Breast epithelium (tissue), 4 donors: ENCODE measurements around the gene PTGES2. TPM values are rescaled to one million over a fixed set of nuclear protein-coding genes. Genes with fewer than 3 reads are reported as not detected.
"Not testable (repeated sequence)": the region's sequence is repeated elsewhere in the genome, so short reads cannot be mapped to it uniquely, and the experiment has no call there.

Experiments
- DNase-seq, 2 donors: peaks; one replicate each; pipeline ENCODE4 v3.0.0-alpha.2; 2019; ENCODE audit warnings: low spot score in 2 of 2
- H3K27ac ChIP-seq, 2 donors: fragments of 200-600 bp; sonication (generic) in 1 of 2; one replicate each; pipeline ENCODE4 v1.5.1; 2016 to 2019; ENCODE audit warnings: mild to moderate bottlenecking in 1 of 2
- H3K27me3 ChIP-seq, 2 donors: fragments of 200-600 bp; sonication (generic) in 1 of 2; one replicate each; pipeline versions ENCODE4 v1.5.1 to v1.6.0; 2017 to 2019; ENCODE audit warnings: control low read depth in 1 of 2, mild to moderate bottlenecking in 1 of 2
- H3K36me3 ChIP-seq: fragments of 200-600 bp; one replicate; pipeline ENCODE4 v1.5.1; 2019
- H3K4me1 ChIP-seq, 2 donors: fragments of 200-600 bp; sonication (generic); one replicate each; pipeline ENCODE4 v1.5.1; 2016 to 2019; ENCODE audit warnings: control low read depth in 1 of 2
- H3K4me3 ChIP-seq, 3 donors: fragments of 200-600 bp; sonication (generic); 1 replicate in 2 of 3; 2 replicates in 1 of 3; pipeline ENCODE4 v1.5.1; 2016 to 2019; ENCODE audit warnings: mild to moderate bottlenecking in 3 of 3, moderate library complexity in 2 of 3
- H3K9me3 ChIP-seq, 2 donors: fragments of 200-600 bp; sonication (generic) in 1 of 2; one replicate each; pipeline ENCODE4 v1.5.1; 2016 to 2019; ENCODE audit warnings: control low read depth in 1 of 2
- POLR2A ChIP-seq: fragments of 450-650 bp; IDR thresholded peaks from one replicate; pipeline ENCODE4 v1.6.1; 2016; ENCODE audit warnings: antibody characterized with exemption, mild to moderate bottlenecking, moderate library complexity
- POLR2AphosphoS5 ChIP-seq, 3 donors: sonication (generic); formaldehyde crosslinking; IDR thresholded peaks; one replicate each; pipeline ENCODE4 v1.6.1; 2017; ENCODE audit warnings: antibody characterized with exemption in 3 of 3
- intact Hi-C: fragments of 100-400 bp; cut with DNase I; formaldehyde crosslinking; loops from one replicate; pipeline ENCODE4 v1.15.1; 2023; ENCODE audit warnings: low total_unique reads
- total RNA-seq, 3 donors: library from RNA; depleted of rRNA; stranded (reverse); fragments of >200 nt; gene quantifications; one replicate each; pipeline ENCODE4 v1.1.0, GENCODE V29; 2016
- TF ChIP-seq, protein P1 (sequence below), 3 donors: fragments of 450-650 bp; IDR thresholded peaks; one replicate each; pipeline ENCODE4 v1.5.1; 2016 to 2017; ENCODE audit warnings: antibody characterized with exemption in 3 of 3, mild to moderate bottlenecking in 3 of 3, moderate library complexity in 3 of 3

Gene PTGES2
- total RNA-seq, 3 donors from 2014 or later = 35.7 to 86.9 (median 55.0) TPM

DNA sequence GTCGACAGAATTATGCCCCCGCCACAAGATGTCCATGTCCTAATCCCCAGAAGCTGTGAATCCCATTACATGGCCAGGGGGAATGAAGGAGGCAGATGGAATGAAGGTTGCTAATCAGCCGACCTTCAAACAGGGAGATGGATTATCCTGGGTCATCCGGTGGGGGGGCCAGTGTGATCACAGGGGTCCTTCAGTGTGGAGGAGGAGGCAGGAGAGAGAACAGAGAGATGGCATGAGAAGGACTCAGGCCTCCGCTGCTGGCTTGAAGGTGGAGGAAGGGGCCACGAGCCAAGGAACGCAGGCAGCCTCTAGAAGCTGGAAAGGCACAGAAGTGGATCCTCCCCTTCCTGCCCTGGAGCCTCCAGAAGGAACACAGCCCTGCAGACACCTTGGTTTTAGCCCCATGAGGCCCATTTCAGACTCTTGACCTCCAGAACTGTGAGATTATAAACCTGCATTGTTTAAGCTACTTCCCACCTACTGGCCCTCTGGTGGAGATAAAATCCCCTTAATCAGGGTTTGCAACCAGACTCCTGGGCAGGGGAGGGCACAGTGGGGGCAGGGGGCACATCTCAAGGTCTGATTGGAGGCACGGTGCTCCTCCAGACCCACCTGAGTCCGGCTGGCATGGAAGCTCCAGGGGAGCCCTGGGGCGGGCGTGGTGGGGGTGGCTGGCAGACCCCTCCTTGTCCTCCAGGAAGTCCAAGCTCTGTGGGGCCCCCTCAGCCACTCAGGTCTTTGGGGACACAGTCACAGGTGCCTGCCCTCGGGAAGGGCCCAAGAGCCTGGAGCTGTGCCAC lies 13.8 kb downstream of the PTGES2 start:
- peak overlapping the region in 1 of 2 donors; percentile 51 for H3K27ac ChIP-seq
- no peaks in the 10 kb centered on the region for H3K27me3 ChIP-seq
- intact Hi-C loops = no loop called here
- H3K9me3 ChIP-seq = no peaks in the 10 kb centered on the region
- TF ChIP-seq, protein P1, sequence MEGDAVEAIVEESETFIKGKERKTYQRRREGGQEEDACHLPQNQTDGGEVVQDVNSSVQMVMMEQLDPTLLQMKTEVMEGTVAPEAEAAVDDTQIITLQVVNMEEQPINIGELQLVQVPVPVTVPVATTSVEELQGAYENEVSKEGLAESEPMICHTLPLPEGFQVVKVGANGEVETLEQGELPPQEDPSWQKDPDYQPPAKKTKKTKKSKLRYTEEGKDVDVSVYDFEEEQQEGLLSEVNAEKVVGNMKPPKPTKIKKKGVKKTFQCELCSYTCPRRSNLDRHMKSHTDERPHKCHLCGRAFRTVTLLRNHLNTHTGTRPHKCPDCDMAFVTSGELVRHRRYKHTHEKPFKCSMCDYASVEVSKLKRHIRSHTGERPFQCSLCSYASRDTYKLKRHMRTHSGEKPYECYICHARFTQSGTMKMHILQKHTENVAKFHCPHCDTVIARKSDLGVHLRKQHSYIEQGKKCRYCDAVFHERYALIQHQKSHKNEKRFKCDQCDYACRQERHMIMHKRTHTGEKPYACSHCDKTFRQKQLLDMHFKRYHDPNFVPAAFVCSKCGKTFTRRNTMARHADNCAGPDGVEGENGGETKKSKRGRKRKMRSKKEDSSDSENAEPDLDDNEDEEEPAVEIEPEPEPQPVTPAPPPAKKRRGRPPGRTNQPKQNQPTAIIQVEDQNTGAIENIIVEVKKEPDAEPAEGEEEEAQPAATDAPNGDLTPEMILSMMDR (IDR thresholded peaks at IDR 0.05) = no peak
- no peak overlapping the region for H3K4me3 ChIP-seq
- no peaks in the 10 kb centered on the region for H3K4me1 ChIP-seq
- DNase-seq = no peak
- no peaks in the 10 kb centered on the region for H3K36me3 ChIP-seq

DNA sequence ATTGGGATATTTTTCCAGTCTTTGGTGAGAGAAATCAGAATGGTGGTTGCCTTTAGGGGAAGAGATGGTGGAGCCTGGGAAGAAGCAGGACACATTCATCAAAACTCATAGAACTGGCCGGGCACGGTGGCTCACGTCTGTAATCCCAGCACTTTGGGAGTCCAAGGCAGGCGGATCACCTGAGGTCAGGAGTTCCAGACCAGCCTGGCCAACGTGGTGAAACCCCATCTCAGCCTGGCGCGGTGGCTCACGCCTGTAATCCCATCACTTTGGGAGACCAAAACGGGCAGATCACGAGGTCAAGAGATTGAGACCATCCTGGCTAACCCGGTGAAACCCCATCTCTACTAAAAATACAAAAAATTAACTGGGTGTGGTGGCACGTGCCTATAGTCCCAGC lies 15.8 kb downstream of the PTGES2 start:
- H3K36me3 ChIP-seq, DNase-seq, H3K27ac ChIP-seq, intact Hi-C loops, H3K27me3 ChIP-seq, H3K4me3 ChIP-seq, H3K9me3 ChIP-seq, H3K4me1 ChIP-seq: not testable (repeated sequence)

DNA sequence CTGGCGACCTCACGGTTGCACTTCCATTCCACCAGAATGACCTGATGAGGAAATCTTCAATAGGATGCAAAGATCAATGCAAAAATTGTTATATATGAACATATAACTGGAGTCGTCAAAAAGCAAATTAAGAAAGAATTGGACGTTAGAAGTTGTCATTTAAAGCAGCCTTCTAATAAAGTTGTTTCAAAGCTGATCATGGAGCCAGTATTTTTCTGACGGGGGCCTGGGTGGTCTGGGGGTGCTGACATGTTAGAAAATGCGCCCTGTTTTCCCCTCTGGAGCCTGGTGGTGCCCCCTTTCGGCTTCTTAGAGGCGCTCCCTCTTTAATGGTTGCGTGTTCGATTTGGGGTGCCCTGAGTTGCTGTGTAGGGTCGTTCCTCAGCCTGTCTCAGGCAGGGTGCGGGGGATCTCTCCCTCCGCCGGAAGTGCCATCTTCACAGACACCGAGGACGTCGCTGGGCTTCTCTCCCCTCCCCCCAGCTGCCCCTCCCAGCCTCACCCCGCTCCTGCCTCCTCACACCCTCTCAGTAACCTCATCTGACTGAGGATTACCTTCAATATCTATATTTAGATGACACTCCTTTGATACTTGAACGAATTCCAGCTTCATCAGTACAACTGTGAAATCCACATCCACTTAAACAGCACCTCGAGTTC lies 18.3 kb downstream of the PTGES2 start:
- intact Hi-C loops = no loop called here
- Histone ChIP-seq H3K4me1 (no peaks in the 10 kb centered on the region), H3K9me3 (no peaks in the 10 kb centered on the region), H3K27me3 (no peaks in the 10 kb centered on the region), H3K4me3 (no peak overlapping the region), H3K27ac (no peak overlapping the region), H3K36me3 (no peaks in the 10 kb centered on the region)
- no peak for DNase-seq
- TF ChIP-seq, protein P1 (IDR thresholded peaks at IDR 0.05) = no peak
- no peak for TF ChIP-seq POLR2AphosphoS5 (IDR thresholded peaks at IDR 0.05)
- TF ChIP-seq POLR2A = no peak

DNA sequence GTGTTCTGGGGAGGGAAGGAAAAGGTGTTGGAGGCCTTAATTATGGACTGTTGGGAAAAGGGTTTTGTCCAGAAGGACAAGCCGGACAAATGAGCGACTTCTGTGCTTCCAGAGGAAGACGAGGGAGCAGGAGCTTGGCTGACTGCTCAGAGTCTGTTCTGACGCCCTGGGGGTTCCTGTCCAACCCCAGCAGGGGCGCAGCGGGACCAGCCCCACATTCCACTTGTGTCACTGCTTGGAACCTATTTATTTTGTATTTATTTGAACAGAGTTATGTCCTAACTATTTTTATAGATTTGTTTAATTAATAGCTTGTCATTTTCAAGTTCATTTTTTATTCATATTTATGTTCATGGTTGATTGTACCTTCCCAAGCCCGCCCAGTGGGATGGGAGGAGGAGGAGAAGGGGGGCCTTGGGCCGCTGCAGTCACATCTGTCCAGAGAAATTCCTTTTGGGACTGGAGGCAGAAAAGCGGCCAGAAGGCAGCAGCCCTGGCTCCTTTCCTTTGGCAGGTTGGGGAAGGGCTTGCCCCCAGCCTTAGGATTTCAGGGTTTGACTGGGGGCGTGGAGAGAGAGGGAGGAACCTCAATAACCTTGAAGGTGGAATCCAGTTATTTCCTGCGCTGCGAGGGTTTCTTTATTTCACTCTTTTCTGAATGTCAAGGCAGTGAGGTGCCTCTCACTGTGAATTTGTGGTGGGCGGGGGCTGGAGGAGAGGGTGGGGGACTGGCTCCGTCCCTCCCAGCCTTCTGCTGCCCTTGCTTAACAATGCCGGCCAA lies 19.1 kb downstream of the PTGES2 start:
- H3K27ac ChIP-seq = no peak overlapping the region
- no peaks in the 10 kb centered on the region for H3K27me3 ChIP-seq
- DNase-seq = no peak
- H3K9me3 ChIP-seq = no peaks in the 10 kb centered on the region
- H3K36me3 ChIP-seq = no peaks in the 10 kb centered on the region
- no peaks in the 10 kb centered on the region for H3K4me1 ChIP-seq
- intact Hi-C loops = no loop called here
- no peak overlapping the region for H3K4me3 ChIP-seq
- TF ChIP-seq POLR2AphosphoS5 (IDR thresholded peaks at IDR 0.05) = no peak
- no peak for TF ChIP-seq POLR2A
- TF ChIP-seq, protein P1 (IDR thresholded peaks at IDR 0.05) = no peak

DNA sequence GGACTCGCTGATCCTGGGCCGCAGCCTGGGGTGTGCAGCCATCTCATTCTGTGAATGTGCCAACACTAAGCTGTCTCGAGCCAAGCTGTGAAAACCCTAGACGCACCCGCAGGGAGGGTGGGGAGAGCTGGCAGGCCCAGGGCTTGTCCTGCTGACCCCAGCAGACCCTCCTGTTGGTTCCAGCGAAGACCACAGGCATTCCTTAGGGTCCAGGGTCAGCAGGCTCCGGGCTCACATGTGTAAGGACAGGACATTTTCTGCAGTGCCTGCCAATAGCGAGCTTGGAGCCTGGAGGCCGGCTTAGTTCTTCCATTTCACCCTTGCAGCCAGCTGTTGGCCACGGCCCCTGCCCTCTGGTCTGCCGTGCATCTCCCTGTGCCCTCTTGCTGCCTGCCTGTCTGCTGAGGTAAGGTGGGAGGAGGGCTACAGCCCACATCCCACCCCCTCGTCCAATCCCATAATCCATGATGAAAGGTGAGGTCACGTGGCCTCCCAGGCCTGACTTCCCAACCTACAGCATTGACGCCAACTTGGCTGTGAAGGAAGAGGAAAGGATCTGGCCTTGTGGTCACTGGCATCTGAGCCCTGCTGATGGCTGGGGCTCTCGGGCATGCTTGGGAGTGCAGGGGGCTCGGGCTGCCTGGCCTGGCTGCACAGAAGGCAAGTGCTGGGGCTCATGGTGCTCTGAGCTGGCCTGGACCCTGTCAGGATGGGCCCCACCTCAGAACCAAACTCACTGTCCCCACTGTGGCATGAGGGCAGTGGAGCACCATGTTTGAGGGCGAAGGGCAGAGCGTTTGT lies 19.9 kb downstream of the PTGES2 start:
- intact Hi-C loops = no loop called here
- Histone ChIP-seq H3K27ac (peak overlapping the region in 1 of 2 donors; percentile 29), H3K27me3 (no peaks in the 10 kb centered on the region), H3K9me3 (no peaks in the 10 kb centered on the region), H3K4me1 (no peaks in the 10 kb centered on the region), H3K4me3 (no peak overlapping the region), H3K36me3 (peaks cover 2% of the 10 kb centered on the region)
- no peak for DNase-seq
- TF ChIP-seq POLR2A (no peak), POLR2AphosphoS5 (IDR thresholded peaks at IDR 0.05) (no peak)
- TF ChIP-seq, protein P1 (IDR thresholded peaks at IDR 0.05) = no peak
